ENCODE results near the gene PDE3A. TPM values are rescaled to one million over a fixed set of nuclear protein-coding genes. Genes with fewer than 3 reads are reported as not detected.
"Not testable (repeated sequence)": the region's sequence is repeated elsewhere in the genome, so short reads cannot be mapped to it uniquely, and the experiment has no call there.

The PDE3A gene
- total RNA-seq, 1 donor, result 0.81 TPM

- no peak for DNase-seq (ENCODE audit: low read depth in 2 of 3, low spot score in 2 of 3)
Observed at GRCh38 chr12:20590570-20590969, 222.2 kb downstream of the PDE3A start.

GRCh38 chr12:20592556-20592955 lies 224.2 kb downstream of the PDE3A start:
- no peak for DNase-seq (ENCODE audit: low read depth in 2 of 3, low spot score in 2 of 3)

GRCh38 chr12:20593611-20594010 lies 225.3 kb downstream of the PDE3A start:
- no peak for DNase-seq (ENCODE audit: low read depth in 2 of 3, low spot score in 2 of 3)

- DNase-seq (ENCODE audit: low read depth in 2 of 3, low spot score in 2 of 3), result no peak
Observed at GRCh38 chr12:20596061-20596460, 227.7 kb downstream of the PDE3A start.

- no peak for DNase-seq (ENCODE audit: low read depth in 2 of 3, low spot score in 2 of 3)
Observed at GRCh38 chr12:20599757-20600156, 231.4 kb downstream of the PDE3A start.

GRCh38 chr12:20601668-20602280 lies 233.4 kb downstream of the PDE3A start:
- peak in 2 of 3 donors; percentile 17 to 59 for DNase-seq (ENCODE audit: low read depth in 2 of 3, low spot score in 2 of 3)

- no peak for DNase-seq (ENCODE audit: low read depth in 2 of 3, low spot score in 2 of 3)
Observed at GRCh38 chr12:20602641-20603391, 234.5 kb downstream of the PDE3A start.

GRCh38 chr12:20604408-20605067 lies 236.2 kb downstream of the PDE3A start:
- no peak for DNase-seq (ENCODE audit: low read depth in 2 of 3, low spot score in 2 of 3)

- DNase-seq (ENCODE audit: low read depth in 2 of 3, low spot score in 2 of 3), result not testable (repeated sequence)
Observed at GRCh38 chr12:20615020-20615419, 246.7 kb downstream of the PDE3A start.

GRCh38 chr12:20616093-20616492 lies 247.8 kb downstream of the PDE3A start:
- DNase-seq (ENCODE audit: low read depth in 2 of 3, low spot score in 2 of 3), result no peak

GRCh38 chr12:20620261-20620660 lies 251.9 kb downstream of the PDE3A start:
- DNase-seq (ENCODE audit: low read depth in 2 of 3, low spot score in 2 of 3), result no peak

- DNase-seq (ENCODE audit: low read depth in 2 of 3, low spot score in 2 of 3), result no peak
Observed at GRCh38 chr12:20624718-20625117, 256.4 kb downstream of the PDE3A start.

GRCh38 chr12:20625531-20625930 lies 257.2 kb downstream of the PDE3A start:
- no peak for DNase-seq (ENCODE audit: low read depth in 2 of 3, low spot score in 2 of 3)

GRCh38 chr12:20627001-20627588 lies 258.8 kb downstream of the PDE3A start:
- DNase-seq (ENCODE audit: low read depth in 2 of 3, low spot score in 2 of 3), result no peak

GRCh38 chr12:20628226-20628787 lies 260.0 kb downstream of the PDE3A start:
- no peak for DNase-seq (ENCODE audit: low read depth in 2 of 3, low spot score in 2 of 3)

GRCh38 chr12:20628999-20629398 lies 260.7 kb downstream of the PDE3A start:
- no peak for DNase-seq (ENCODE audit: low read depth in 2 of 3, low spot score in 2 of 3)

- DNase-seq (ENCODE audit: low read depth in 2 of 3, low spot score in 2 of 3), result no peak
Observed at GRCh38 chr12:20629414-20630156, 261.2 kb downstream of the PDE3A start.

GRCh38 chr12:20631711-20632110 lies 263.4 kb downstream of the PDE3A start:
- no peak for DNase-seq (ENCODE audit: low read depth in 2 of 3, low spot score in 2 of 3)

GRCh38 chr12:20641106-20641505 lies 272.8 kb downstream of the PDE3A start:
- no peak for DNase-seq (ENCODE audit: low read depth in 2 of 3, low spot score in 2 of 3)

GRCh38 chr12:20643822-20644221 lies 275.5 kb downstream of the PDE3A start:
- no peak for DNase-seq (ENCODE audit: low read depth in 2 of 3, low spot score in 2 of 3)
